Astrocyte of the cerebellum (primary cell): ENCODE measurements around the gene OGFR.
A peak's percentile ranks its signal among the peaks of the same experiment; 100 is the strongest.

ENCODE experiments used
- DNase-seq: peaks from one replicate; pipeline ENCODE4 v3.0.0-alpha.2; 2011; ENCODE audit warnings: low read depth
- H3K4me3 ChIP-seq: 2 replicates; pipeline ENCODE4 v1.5.1; 2011; ENCODE audit warnings: mild to moderate bottlenecking, low read depth, low read length, moderate library complexity
- CTCF ChIP-seq: IDR thresholded peaks from 2 replicates; pipeline ENCODE4 v1.5.1; 2012; ENCODE audit warnings: low read length, low read depth, moderate library complexity, mild to moderate bottlenecking; ENCODE audit errors: missing control alignments
- in situ Hi-C: cut with HindIII; loops from 2 replicates; pipeline ENCODE4 v1.10.0; 2017; ENCODE audit warnings: low sequenced_read_pairs

OGFR gene

GRCh38 chr20:62792940-62793756, 11.5 kb upstream of the OGFR start:
- in situ Hi-C loops: no loop called here
- no peak for TF ChIP-seq CTCF
- no peak for DNase-seq
- H3K4me3 ChIP-seq: no peak overlapping the region

- DNase-seq: no peak
- TF ChIP-seq CTCF: no peak
- in situ Hi-C loops: no loop called here
- H3K4me3 ChIP-seq: peak overlapping the region; percentile 29
Measured at GRCh38 chr20:62793757-62794006, 11.0 kb upstream of the OGFR start.

GRCh38 chr20:62794007-62794724, 10.5 kb upstream of the OGFR start:
- peak; percentile 75 for DNase-seq
- TF ChIP-seq CTCF: no peak
- in situ Hi-C loops: no loop called here
- H3K4me3 ChIP-seq: peak overlapping the region; percentile 54

GRCh38 chr20:62795023-62795761, 9.4 kb upstream of the OGFR start:
- peak overlapping the region; percentile 54 for H3K4me3 ChIP-seq
- no peak for TF ChIP-seq CTCF
- in situ Hi-C loops: no loop called here
- DNase-seq: no peak

GRCh38 chr20:62796699-62797491, 7.7 kb upstream of the OGFR start:
- DNase-seq: no peak
- H3K4me3 ChIP-seq: peak overlapping the region; percentile 54
- in situ Hi-C loops: no loop called here
- TF ChIP-seq CTCF: no peak
